PC-3 (cell line): ENCODE data around the gene FUS. TPM values are rescaled to one million over a fixed set of nuclear protein-coding genes. Genes with fewer than 3 reads are reported as not detected.
A peak's percentile ranks its signal among the peaks of the same experiment; 100 is the strongest.

Experiments used
- ATAC-seq: fragments of 200-7000 bp; cut with Tn5 transposase; 2 replicates; pipeline ENCODE4 v1.9.1; 2020; ENCODE audit warnings: mild to moderate bottlenecking, moderate library complexity
- Bru-seq: library from RNA; stranded (reverse); fragments of 400-500 nt; gene quantifications from one replicate; lab custom pipeline; 2021; lab: Mats Ljungman, UMichigan
- BruChase-seq, 2 experiments: library from RNA; stranded (reverse); fragments of 400-500 nt; gene quantifications; one replicate each; lab custom pipeline; 2021; lab: Mats Ljungman, UMichigan
- BruUV-seq: library from RNA; stranded (reverse); fragments of 400-500 nt; replicated peaks from 2 replicates; lab custom pipeline; 2021; lab: Mats Ljungman, UMichigan
- CTCF ChIA-PET: fragments of 300-600 bp; sonication (Branson Sonifier 250); formaldehyde crosslinking; loops from one replicate; lab custom pipeline; 2022; ENCODE audit warnings: antibody characterized with exemption; lab: Charles Lee
- POLR2A ChIA-PET: fragments of 300-600 bp; sonication (Branson Sonifier 250); formaldehyde crosslinking; loops from one replicate; lab custom pipeline; 2022; ENCODE audit warnings: antibody characterized with exemption; ENCODE audit not compliant: unreplicated experiment; lab: Charles Lee
- DNase-seq: peaks from one replicate; pipeline ENCODE4 v3.0.0-alpha.2; 2015
- H2AFZ ChIP-seq: fragments of 300-600 bp; sonication (generic); 2 replicates; pipeline ENCODE4 v1.6.0; 2016; ENCODE audit warnings: antibody characterized with exemption, low read length
- H3F3A ChIP-seq: fragments of 300-600 bp; sonication (generic); one replicate; pipeline ENCODE4 v1.6.0; 2017; ENCODE audit warnings: antibody characterized with exemption, low read length, control low read depth, mild to moderate bottlenecking; ENCODE audit not compliant: unreplicated experiment
- H3K27ac ChIP-seq: fragments of 300-600 bp; sonication (generic); 2 replicates; pipeline ENCODE4 v1.5.1; 2016; ENCODE audit warnings: mild to moderate bottlenecking, low read length
- H3K27me3 ChIP-seq: fragments of 300-600 bp; sonication (generic); 2 replicates; pipeline ENCODE4 v1.6.1; 2016; ENCODE audit warnings: low read length, mixed read lengths
- H3K36me3 ChIP-seq: fragments of 300-600 bp; sonication (generic); 2 replicates; pipeline ENCODE4 v1.6.1; 2016; ENCODE audit warnings: low read depth, mixed run types, low read length, mixed read lengths
- H3K4me1 ChIP-seq: fragments of 300-600 bp; sonication (generic); 2 replicates; pipeline ENCODE4 v1.5.1; 2016; ENCODE audit warnings: low read length; ENCODE audit not compliant: insufficient read depth
- H3K4me2 ChIP-seq: fragments of 300-600 bp; sonication (generic); 2 replicates; pipeline ENCODE4 v1.6.0; 2016; ENCODE audit warnings: low read length
- H3K4me3 ChIP-seq: fragments of 300-600 bp; sonication (generic); 2 replicates; pipeline ENCODE4 v1.5.1; 2016; ENCODE audit warnings: mild to moderate bottlenecking, low read length, mixed read lengths
- H3K79me2 ChIP-seq: fragments of 300-600 bp; sonication (generic); 2 replicates; pipeline ENCODE4 v1.6.1; 2017; ENCODE audit warnings: low read length, mixed read lengths
- H3K9ac ChIP-seq: fragments of 300-600 bp; sonication (generic); 2 replicates; pipeline ENCODE4 v1.6.0; 2016; ENCODE audit warnings: mild to moderate bottlenecking, low read length
- H3K9me2 ChIP-seq: fragments of 300-600 bp; sonication (generic); replicated peaks from 2 replicates; pipeline ENCODE4 v1.6.1; 2016; ENCODE audit warnings: mixed run types, low read length, mixed read lengths
- H3K9me3 ChIP-seq: fragments of 300-600 bp; sonication (generic); 2 replicates; pipeline ENCODE4 v1.6.1; 2016; ENCODE audit warnings: low read length, mixed read lengths
- H4K20me1 ChIP-seq: fragments of 300-600 bp; sonication (generic); 2 replicates; pipeline ENCODE4 v1.6.1; 2016; ENCODE audit warnings: low read length, mixed read lengths
- EZH2 ChIP-seq: fragments of 300-600 bp; sonication (generic); IDR thresholded peaks from one replicate; pipeline ENCODE4 v1.6.1; 2017; ENCODE audit warnings: antibody characterized with exemption, mild to moderate bottlenecking, low read length; ENCODE audit not compliant: unreplicated experiment
- EZH2phosphoT487 ChIP-seq: fragments of 300-600 bp; sonication (generic); IDR thresholded peaks from 2 replicates; pipeline ENCODE4 v1.6.1; 2018; ENCODE audit warnings: mild to moderate bottlenecking, antibody characterized with exemption, low read length, borderline replicate concordance
- intact Hi-C: fragments of 100-400 bp; cut with micrococcal nuclease; formaldehyde crosslinking; loops from 2 replicates; pipeline ENCODE4 v1.9.0; 2023
- long read RNA-seq: library from polyadenylated mRNA; unstranded; transcript quantifications from one replicate; pipeline ENCODE4 v2.0.0, GENCODE V29; 2021; ENCODE audit not compliant: unreplicated experiment
- total RNA-seq: library from RNA; depleted of rRNA; stranded (reverse); fragments of >200 nt; gene quantifications from 2 replicates; pipeline ENCODE4 v1.2.3, GENCODE V29; 2014; rRNA removed
- TF ChIP-seq, protein P1 (sequence below): fragments of 300-600 bp; sonication (generic); conservative IDR thresholded peaks from 2 replicates; pipeline ENCODE4 v1.5.1; 2017; ENCODE audit warnings: antibody characterized with exemption, low read depth, mild to moderate bottlenecking, low read length

The FUS gene
- 43.0 and 90.7 TPM in 2 replicates for total RNA-seq
- Bru-seq, nascent RNA = percentile 99 among the genes with signal in this experiment
- BruChase-seq, experiment 1, labeled RNA remaining after a 6-hour chase = percentile 99 among the genes with signal in this experiment
- BruChase-seq, experiment 2, labeled RNA remaining after a 2-hour chase = percentile 99 among the genes with signal in this experiment
- long read RNA-seq, full-length matches to known transcripts = 85 of 162 reads
- long read RNA-seq, partial matches to known transcripts = 65 of 162 reads
- long read RNA-seq, other reads (novel, unspliced or antisense) = 12 of 162 reads

DNA sequence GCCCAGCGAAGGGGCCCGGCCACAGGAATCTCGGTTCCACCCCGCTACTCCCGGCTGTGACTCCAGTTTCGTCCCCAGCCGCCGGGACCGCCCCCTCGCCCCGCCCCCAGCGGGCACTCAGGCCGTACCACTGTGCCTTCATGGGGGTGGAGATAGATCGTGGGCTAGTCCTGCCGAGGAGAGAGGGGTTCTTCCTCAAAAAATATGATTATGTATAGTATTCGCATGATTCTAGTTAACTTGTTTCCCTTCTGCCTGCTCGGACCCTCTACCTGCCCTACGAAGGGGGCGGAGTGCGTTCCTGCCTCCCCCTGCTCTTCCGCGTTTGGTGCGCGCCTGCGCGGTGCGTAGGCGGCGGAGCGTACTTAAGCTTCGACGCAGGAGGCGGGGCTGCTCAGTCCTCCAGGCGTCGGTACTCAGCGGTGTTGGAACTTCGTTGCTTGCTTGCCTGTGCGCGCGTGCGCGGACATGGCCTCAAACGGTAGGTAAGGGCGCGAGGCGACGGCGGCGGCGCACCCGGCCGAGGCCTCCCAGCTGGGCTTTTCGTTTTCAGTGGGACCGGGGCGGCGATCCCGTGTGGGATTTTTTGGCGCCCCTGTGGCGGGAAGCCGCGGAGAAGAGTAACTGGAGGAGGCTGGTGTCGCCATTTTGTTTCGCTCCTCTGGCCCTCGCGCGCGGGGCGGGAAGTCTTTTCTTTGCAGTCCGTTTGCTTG, at the start of gene FUS:
Gene FUS (plus strand): TSS at position 393 of the 713 bp plus-strand sequence. CDS start 76 bp downstream, at position 469.
- TF ChIP-seq EZH2phosphoT487 = no peak
- TF ChIP-seq, protein P1, sequence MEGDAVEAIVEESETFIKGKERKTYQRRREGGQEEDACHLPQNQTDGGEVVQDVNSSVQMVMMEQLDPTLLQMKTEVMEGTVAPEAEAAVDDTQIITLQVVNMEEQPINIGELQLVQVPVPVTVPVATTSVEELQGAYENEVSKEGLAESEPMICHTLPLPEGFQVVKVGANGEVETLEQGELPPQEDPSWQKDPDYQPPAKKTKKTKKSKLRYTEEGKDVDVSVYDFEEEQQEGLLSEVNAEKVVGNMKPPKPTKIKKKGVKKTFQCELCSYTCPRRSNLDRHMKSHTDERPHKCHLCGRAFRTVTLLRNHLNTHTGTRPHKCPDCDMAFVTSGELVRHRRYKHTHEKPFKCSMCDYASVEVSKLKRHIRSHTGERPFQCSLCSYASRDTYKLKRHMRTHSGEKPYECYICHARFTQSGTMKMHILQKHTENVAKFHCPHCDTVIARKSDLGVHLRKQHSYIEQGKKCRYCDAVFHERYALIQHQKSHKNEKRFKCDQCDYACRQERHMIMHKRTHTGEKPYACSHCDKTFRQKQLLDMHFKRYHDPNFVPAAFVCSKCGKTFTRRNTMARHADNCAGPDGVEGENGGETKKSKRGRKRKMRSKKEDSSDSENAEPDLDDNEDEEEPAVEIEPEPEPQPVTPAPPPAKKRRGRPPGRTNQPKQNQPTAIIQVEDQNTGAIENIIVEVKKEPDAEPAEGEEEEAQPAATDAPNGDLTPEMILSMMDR = no peak
- no peak for TF ChIP-seq EZH2
- ATAC-seq = peak; percentile 66
- peak within 1 kb of the TSS; percentile 93 for H3K4me2 ChIP-seq
- no TSS peak for BruUV-seq
- H3K9ac ChIP-seq = peak within 1 kb of the TSS; percentile 95
- intact Hi-C loops = no loop called here
- ChIA-PET POLR2A (interaction anchor here (0.6 to 2.0 kb wide), 2 partner anchors 38 to 283 kb away, joined by 3 to 11 read pairs; no protein-coding TSS in a partner anchor), CTCF (interaction anchor here (0.6 to 0.9 kb wide), 2 partner anchors 38 to 106 kb away, joined by 3 to 4 read pairs; no protein-coding TSS in a partner anchor)
- H3K79me2 ChIP-seq = peaks cover 55% of the 10 kb centered on the region
- peaks cover 12% of the 10 kb centered on the region; the same call in 1 of the 2 replicates for H3K4me1 ChIP-seq
- H3K36me3 ChIP-seq = peaks cover 34% of the 10 kb centered on the region
- H3K9me2 ChIP-seq = no peaks in the 10 kb centered on the region
- H3K4me3 ChIP-seq = peak within 1 kb of the TSS; percentile 98
- H4K20me1 ChIP-seq = peaks cover 41% of the 10 kb centered on the region
- H3K9me3 ChIP-seq = no peaks in the 10 kb centered on the region
- H3K27ac ChIP-seq = peak within 1 kb of the TSS; percentile 59
- peak; percentile 78 for DNase-seq
- H3K27me3 ChIP-seq = no peaks in the 10 kb centered on the region
- H2AFZ ChIP-seq = peak within 1 kb of the TSS; percentile 92
- H3F3A ChIP-seq = no peaks in the 10 kb centered on the region

DNA sequence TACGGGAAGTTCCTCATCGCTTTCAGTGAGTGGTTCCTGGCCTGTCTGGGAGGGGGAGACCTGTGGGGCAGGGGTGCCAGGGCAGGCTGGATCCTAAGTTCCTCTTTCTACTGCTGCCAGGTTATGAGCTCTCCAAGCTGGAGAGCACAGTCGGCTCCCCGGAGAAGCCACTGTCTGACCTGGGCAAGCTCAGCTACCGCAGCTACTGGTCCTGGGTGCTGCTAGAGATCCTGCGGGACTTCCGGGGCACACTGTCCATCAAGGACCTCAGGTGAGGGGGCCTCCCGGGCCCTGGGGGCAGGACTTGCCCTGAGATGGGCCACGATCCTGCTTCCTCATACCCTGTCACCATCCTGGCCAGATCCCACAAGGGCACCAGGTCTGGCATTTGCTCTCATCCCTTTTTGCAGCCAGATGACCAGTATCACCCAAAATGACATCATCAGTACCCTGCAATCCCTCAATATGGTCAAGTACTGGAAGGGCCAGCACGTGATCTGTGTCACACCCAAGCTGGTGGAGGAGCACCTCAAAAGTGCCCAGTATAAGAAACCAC, 49.5 kb upstream of the FUS start:
- no peak for DNase-seq
- H3K27ac ChIP-seq = peak overlapping the region; percentile 18; the same call in 1 of the 2 replicates
- no peak overlapping the region for H3K9ac ChIP-seq
- no TSS peak for BruUV-seq
- TF ChIP-seq, protein P1 = no peak
- no peak for TF ChIP-seq EZH2
- TF ChIP-seq EZH2phosphoT487 = no peak
- H2AFZ ChIP-seq = no peak overlapping the region
- intact Hi-C loops = no loop called here
- H4K20me1 ChIP-seq = no peaks in the 10 kb centered on the region
- H3K9me3 ChIP-seq = no peaks in the 10 kb centered on the region
- H3K4me2 ChIP-seq = no peak overlapping the region
- H3K27me3 ChIP-seq = no peaks in the 10 kb centered on the region
- ChIA-PET POLR2A (no interaction called here), CTCF (no interaction called here)
- H3K4me3 ChIP-seq = no peak overlapping the region
- H3K4me1 ChIP-seq = peaks cover 34% of the 10 kb centered on the region
- H3K36me3 ChIP-seq = no peaks in the 10 kb centered on the region; the same call in 1 of the 2 replicates
- H3K9me2 ChIP-seq = no peaks in the 10 kb centered on the region
- no peaks in the 10 kb centered on the region for H3F3A ChIP-seq
- ATAC-seq = no peak
- H3K79me2 ChIP-seq = no peaks in the 10 kb centered on the region
